Stimulated activated CD8-positive, alpha-beta memory T cell treated with anti-CD3 and anti-CD28 coated beads, Interleukin-7, amount 100 ng/mL, for 48 hours (primary cell): Measurements from ENCODE around the gene AQP11.
"Not testable (repeated sequence)": the region's sequence is repeated elsewhere in the genome, so short reads cannot be mapped to it uniquely, and the experiment has no call there.

Experiments
- DNase-seq, 2 donors: peaks; one replicate each; pipeline ENCODE4 v3.0.0-alpha.2; 2020; ENCODE audit warnings: low read depth in 1 of 2; ENCODE audit errors: extremely low read depth in 1 of 2

Gene AQP11

GRCh38 chr11:77590194-77590782 lies 535 bp downstream of the AQP11 start:
- no peak for DNase-seq

DNA sequence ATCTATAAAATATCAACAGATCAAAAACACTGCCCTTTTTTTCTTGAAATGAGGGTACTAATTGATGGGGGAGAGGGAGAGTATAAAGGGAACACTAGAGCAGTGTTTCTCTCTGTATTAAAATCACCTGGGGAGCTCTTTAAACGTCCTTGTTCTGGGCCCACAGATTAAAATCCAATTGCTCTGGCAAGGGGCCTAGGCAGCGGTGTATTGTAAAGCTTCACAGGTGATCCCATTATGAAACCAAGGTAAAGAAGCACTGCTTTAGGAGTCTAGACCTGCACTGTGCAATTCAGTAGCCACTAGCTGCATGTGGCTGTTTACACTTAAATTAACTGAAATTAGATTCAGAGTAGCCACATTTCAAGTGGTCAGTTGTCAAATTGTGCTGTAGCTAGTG lies 3.0 kb downstream of the AQP11 start:
- no peak for DNase-seq

DNA sequence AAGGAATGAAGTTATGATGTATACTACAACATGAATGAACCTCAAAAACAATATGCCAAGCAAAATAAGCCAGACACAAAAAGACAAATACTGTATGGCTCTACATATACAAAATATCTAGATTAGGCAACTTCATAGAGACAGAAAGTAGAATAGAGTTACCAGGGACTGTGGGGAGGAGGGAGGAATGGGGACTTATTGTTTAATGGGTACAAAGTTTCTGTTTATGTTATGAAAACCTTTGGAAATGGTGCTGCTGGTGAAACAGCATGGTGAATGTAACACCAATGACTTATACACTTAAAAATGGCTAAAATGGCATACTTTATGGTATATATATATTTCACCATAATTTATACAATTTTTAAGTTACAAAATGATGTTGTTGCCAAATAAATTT lies 4.1 kb downstream of the AQP11 start:
- DNase-seq: no peak

- no peak for DNase-seq
Measured at GRCh38 chr11:77596626-77597025, 6.9 kb downstream of the AQP11 start.

DNA sequence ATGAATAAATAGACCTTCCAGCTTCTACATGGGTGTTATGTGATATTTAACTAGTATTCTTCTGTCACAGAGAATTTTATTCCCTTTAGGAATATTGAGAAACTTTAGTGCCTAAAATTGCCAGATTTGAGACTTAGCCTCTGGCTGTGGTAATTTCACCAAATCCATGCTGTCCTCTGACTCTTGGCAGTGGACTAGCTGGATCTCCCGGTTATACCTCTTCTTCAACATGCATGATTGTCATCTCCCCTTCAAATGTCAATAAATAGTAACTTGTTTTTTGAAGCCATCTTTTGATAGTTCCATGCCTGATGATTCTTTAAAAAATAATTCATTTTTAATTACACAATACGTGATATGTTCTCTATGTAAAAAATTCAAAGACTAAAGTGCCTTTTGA lies 8.4 kb downstream of the AQP11 start:
- no peak for DNase-seq

DNA sequence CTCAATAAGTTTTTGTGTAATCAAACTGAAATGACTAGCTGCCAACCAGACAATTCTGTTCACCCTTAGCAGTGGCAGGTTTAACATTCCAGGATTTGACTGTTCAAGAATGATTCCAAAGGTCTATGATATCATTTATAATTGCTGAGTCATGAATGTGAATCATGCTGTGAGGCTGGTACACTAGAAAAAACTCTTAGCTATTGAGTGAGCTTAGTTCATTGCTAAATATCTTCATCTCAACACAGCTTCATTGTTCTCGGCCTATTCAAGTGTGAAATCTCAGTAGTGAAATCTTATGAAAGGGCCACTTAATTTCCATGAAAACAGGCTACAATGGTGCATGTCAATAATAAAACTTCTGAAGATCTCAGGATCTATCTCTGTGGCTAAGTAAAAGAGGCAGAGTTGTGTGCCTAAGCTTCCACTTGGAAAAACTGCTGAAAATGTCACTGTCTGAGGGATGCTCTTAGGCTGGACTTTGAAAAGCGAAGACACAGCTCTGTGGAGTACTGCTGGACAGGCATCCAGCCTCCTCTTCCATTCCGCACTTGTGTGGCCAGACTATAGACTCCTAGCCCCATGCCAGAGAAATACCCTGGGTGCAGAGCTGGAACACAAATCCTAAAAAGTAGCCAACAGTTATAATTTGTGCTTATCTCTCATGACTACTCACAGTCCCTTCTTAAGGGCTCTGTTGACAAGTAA lies 12.8 kb downstream of the AQP11 start:
- no peak for DNase-seq

DNA sequence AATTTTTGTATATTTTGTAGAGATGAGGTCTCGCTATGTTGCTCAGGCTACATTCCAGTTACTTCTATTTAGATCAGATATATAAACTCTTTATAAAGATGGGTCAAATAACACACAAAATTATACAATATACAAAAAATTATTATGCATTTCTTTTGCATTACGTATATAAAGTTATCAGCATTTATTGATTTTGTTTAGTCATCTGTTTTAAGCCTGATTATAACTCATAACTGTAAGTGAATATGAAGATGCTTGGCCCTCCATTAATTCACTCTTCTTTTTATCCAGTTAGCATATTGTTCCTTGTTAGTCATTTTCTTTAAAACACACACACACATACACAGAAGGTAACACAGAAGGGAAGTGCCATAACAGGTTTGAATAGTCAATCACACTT lies 14.5 kb downstream of the AQP11 start:
- DNase-seq: no peak

DNA sequence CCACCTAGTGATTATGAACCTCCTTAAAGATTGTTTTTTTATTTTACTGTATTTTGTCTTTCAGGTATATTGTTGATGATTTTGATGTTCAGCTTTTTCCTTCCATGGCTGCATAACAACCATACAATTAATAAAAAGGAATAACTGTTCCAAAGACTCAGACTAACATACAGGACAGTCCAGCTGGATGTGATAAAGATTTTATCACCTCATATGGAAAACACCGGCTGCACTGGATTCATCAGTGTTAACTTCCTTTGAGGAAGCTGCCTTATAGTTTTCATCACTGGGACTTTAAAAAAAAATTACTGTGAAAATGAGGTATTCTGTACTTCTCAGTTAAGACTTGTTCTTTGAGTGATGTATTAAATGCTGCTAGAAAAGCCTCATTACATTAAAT lies 19.5 kb downstream of the AQP11 start:
- DNase-seq: no peak

- DNase-seq: no peak
Measured at GRCh38 chr11:77611921-77612320, 22.2 kb downstream of the AQP11 start.

DNA sequence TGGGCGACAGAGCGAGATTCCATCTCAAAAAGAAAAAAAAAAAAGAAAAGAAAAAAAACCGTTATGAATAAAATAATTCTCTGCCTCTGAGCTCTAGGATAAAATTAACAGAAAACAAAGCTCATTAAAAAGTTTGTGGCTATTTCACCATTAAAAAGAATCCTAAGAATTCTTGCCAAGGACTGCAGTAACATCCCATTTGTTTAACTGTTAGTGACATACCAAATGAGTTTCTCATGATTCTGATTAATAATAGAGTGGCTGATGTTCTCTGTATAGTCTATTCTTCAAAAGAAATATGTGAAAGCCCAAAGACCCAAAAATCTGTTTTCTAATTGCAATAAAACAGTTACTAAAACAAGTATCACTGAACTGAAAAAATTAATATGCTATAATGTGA lies 28.1 kb downstream of the AQP11 start:
- no peak for DNase-seq

DNA sequence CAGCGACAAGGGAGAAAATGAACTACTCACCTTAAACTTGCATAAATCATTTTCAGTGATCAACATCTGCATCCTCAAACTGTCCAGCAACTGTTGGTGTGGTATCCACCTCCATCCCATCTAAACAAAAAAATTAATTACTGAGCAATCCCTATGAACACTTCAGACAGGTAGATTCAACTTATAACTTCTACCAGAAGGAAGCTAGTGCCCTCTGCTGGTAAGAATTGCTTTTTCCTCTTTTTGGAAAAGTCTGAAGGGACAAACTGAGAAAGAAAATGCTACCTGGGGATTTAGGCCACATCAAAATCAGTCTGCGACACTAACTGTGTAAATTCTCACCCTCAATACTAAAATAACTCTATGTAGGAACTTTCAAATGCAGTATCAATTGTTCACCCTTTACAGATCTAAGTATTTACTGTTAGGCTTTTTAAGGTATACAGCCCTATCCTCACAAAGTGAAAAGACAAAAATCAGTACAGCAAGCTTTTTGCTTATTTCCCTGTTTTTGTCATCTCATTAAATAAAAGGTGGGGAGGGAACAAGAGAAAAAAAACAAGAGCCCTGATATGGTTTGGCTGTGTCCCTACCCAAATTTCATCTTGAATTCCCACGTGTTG lies 29.9 kb downstream of the AQP11 start:
- DNase-seq: no peak

- no peak for DNase-seq
Measured at GRCh38 chr11:77630157-77630710, 40.5 kb downstream of the AQP11 start.

GRCh38 chr11:77633926-77634325 lies 44.2 kb downstream of the AQP11 start:
- DNase-seq: not testable (repeated sequence)

DNA sequence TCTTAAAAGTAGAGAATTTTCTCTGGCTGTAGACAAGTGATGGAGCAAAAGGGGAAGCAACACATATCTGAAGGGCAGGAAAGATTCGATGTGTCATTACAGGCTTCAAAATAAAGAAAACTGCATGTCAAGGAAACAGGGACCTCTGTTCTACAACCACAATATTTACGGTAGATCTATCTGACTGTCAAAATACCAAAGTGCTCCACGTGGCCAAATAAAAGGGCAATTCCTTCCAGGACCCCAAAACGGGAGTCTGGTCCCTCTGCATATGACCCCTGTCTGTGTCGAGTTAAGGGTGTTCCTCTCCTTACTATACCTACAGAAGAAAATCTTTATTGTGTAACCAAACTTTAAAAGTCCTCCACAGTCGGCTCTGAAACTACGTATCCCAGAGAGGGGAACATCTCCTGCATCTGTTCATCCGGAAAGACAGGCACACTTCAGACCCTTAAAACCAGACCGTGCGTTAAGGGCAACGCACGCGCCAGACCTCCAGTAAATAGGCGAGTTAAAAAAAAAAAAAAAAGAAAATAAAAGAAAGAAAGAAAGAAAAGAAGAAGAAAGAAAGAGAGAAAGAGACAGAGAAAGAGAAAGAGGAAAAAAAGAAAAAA lies 47.1 kb downstream of the AQP11 start:
- no peak for DNase-seq

DNA sequence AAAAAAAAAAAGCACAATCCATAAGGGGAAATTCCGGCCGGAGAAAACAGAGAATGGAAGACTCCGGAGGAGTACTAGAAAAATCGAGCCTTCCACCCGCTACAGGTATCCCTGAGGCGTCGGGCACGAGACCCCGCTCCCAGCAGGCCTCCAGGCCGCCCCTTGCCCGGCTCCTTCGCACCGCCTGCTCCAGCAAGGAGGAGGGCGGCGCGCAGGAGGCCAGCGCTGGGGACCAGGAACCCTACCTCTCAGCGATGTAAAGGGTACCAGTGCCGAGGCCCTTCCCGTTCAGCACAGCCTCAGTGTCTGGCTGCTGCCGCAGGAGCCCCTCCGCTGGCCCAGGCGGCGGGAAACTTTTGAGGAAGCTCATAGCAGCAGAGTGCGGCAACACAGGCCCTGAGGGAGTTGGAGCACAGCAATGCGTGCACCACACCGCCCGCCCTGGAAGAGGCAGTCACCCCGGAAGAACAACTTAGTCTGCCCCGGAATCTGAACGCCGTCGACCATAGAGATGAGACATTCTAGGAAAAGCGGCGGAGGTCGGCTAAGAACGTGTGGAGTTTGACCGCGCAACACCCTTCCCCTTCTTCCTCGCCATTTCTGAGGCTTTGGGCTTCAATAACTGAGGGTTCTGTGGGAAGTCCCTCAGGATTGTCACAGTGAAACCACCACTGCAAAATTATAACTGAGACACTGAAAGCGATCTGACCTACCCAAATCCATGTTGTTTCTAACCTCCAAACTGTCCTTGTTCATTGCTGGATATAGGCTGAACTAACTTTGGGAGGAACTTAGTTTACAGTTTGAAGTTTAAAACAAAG lies 47.8 kb downstream of the AQP11 start, which contains the start of gene CLNS1A:
TSS of gene CLNS1A (minus strand) at position 450 of the 821 bp plus-strand sequence. CDS start at position 370, 80 bp downstream.
- peak; percentile 61 to 77 for DNase-seq

DNA sequence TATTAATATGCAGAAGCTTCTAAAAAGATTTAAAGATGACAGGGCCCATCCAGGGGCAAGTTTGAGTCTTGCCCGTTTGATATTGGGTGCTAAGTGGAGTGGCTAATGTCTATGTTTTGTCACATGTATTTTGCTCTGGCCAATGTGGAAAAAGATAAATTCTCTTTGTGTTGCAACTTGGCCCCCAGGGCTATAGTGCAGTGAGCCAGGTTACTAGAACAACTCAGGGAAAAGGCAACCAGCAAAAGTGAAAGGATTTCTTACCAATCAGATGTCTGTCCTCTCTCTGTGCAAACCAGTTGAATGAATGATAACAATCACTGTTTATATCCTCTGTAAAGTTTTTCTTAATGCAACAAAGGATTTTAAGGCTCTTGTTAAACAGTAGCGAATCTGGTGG lies 52.5 kb downstream of the AQP11 start:
- no peak for DNase-seq

- DNase-seq: no peak
Measured at GRCh38 chr11:77644887-77645286, 55.1 kb downstream of the AQP11 start.

GRCh38 chr11:77647654-77648305 lies 58.0 kb downstream of the AQP11 start:
- DNase-seq: no peak

GRCh38 chr11:77650123-77650522 lies 60.4 kb downstream of the AQP11 start:
- DNase-seq: no peak

DNA sequence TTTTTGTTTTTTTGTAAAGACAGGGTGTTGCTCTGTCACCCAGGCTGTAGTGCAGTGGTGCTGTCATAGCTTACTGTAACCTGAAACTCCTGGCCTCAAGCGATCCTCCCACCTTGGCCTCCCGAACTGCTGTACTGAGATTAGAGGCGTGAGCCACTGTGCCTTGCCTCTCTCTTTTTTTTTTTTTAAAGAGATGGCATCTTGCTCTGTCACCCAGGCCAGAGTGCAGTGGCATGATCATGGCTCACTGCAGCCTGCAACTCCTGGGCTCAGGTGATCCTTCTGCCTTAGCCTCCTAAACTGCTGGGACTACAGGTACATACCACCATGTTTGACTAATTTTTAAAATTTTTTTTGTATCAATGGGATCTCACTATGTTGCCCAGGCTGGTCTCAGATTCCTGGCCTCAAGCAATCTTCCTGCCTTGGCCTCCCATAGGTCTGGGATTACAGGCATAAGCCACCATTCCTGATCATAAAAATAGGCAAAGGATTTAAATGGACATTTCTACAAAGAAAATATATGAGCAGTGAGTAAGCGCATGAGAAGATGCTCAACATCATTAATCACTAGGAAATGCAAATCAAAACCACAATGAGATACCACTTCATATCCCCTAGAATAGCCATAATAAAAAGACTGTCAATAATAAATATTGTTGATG lies 65.1 kb downstream of the AQP11 start:
- no peak for DNase-seq
